ENCODE results near the gene CCDC15.
"Not testable (repeated sequence)": the region's sequence is repeated elsewhere in the genome, so short reads cannot be mapped to it uniquely, and the experiment has no call there.

CCDC15 gene

GRCh38 chr11:125086633-125087296, 132.8 kb downstream of the CCDC15 start:
- DNase-seq (ENCODE audit: low spot score): peak; percentile 22
- no peak for TF ChIP-seq CTCF (IDR thresholded peaks at IDR 0.05; ENCODE audit: borderline replicate concordance, control extremely low read depth, extremely low read depth, insufficient read depth, missing control alignments)
- in situ Hi-C loops (cut with MboI; ENCODE audit: low sequenced_read_pairs, unreplicated experiment): no loop called here

- in situ Hi-C loops (cut with MboI; ENCODE audit: low sequenced_read_pairs, unreplicated experiment): no loop called here
- no peak for TF ChIP-seq CTCF (IDR thresholded peaks at IDR 0.05; ENCODE audit: borderline replicate concordance, control extremely low read depth, extremely low read depth, insufficient read depth, missing control alignments)
- DNase-seq (ENCODE audit: low spot score): no peak
Measured at GRCh38 chr11:125088123-125088522, 134.1 kb downstream of the CCDC15 start.

GRCh38 chr11:125088576-125089455, 134.8 kb downstream of the CCDC15 start:
- in situ Hi-C loops (cut with MboI; ENCODE audit: low sequenced_read_pairs, unreplicated experiment): no loop called here
- TF ChIP-seq CTCF (IDR thresholded peaks at IDR 0.05; ENCODE audit: borderline replicate concordance, control extremely low read depth, extremely low read depth, insufficient read depth, missing control alignments): no peak
- DNase-seq (ENCODE audit: low spot score): peak; percentile 26

GRCh38 chr11:125089481-125089880, 135.5 kb downstream of the CCDC15 start:
- in situ Hi-C loops (cut with MboI; ENCODE audit: low sequenced_read_pairs, unreplicated experiment); DNase-seq (ENCODE audit: low spot score): not testable (repeated sequence)

GRCh38 chr11:125090151-125090550, 136.1 kb downstream of the CCDC15 start:
- DNase-seq (ENCODE audit: low spot score); in situ Hi-C loops (cut with MboI; ENCODE audit: low sequenced_read_pairs, unreplicated experiment): not testable (repeated sequence)

GRCh38 chr11:125090816-125091215, 136.8 kb downstream of the CCDC15 start:
- in situ Hi-C loops (cut with MboI; ENCODE audit: low sequenced_read_pairs, unreplicated experiment): no loop called here
- no peak for TF ChIP-seq CTCF (IDR thresholded peaks at IDR 0.05; ENCODE audit: borderline replicate concordance, control extremely low read depth, extremely low read depth, insufficient read depth, missing control alignments)

More at GRCh38 chr11:125090816-125091215, 136.8 kb downstream of the CCDC15 start:
- DNase-seq (ENCODE audit: low spot score): no peak

Data from GM13976 (cell line).